HEK293 (cell line): ENCODE data around the gene ADORA2A.

Experiments
- CTCF ChIA-PET: fragments of 350-600 bp; formaldehyde crosslinking; extraction: SDS; loops from one replicate; lab custom pipeline; 2021; ENCODE audit warnings: antibody characterized with exemption; lab: Yijun Ruan, JAX
- POLR2A ChIA-PET: fragments of 300-600 bp; formaldehyde crosslinking; extraction: SDS; loops from one replicate; lab custom pipeline; 2020; ENCODE audit warnings: antibody characterized with exemption, inconsistent platforms; lab: Yijun Ruan, JAX
- H3K27ac ChIP-seq: fragments of 200-500 bp; sonication (Bioruptor generic); 2 replicates; pipeline ENCODE4 v1.5.1; 2014; ENCODE audit warnings: low read depth, low read length, control low read depth, inconsistent platforms; ENCODE audit errors: extremely low read depth
- H3K36me3 ChIP-seq, 2 experiments: fragments of 200-500 bp in 1 of 2; sonication (Bioruptor generic) in 1 of 2; 1 replicate in 1 of 2; 2 replicates in 1 of 2; pipeline ENCODE4 v1.5.1; 2014 to 2017; ENCODE audit warnings: inconsistent platforms in 2 of 2, low read length in 2 of 2; ENCODE audit not compliant: control insufficient read depth in 2 of 2, insufficient read depth in 1 of 2
- H3K4me1 ChIP-seq: fragments of 200-500 bp; sonication (Bioruptor generic); 2 replicates; pipeline ENCODE4 v1.5.1; 2014; ENCODE audit warnings: mild to moderate bottlenecking, low read length, inconsistent platforms; ENCODE audit not compliant: control insufficient read depth, insufficient read depth
- H3K4me3 ChIP-seq: 2 replicates; pipeline ENCODE4 v1.5.1; 2011; ENCODE audit warnings: low read depth, mild to moderate bottlenecking, control low read depth, low read length, moderate library complexity
- H3K9me3 ChIP-seq: fragments of 200-500 bp; sonication (Bioruptor generic); 2 replicates; pipeline ENCODE4 v1.5.1; 2014; ENCODE audit warnings: low read depth, low read length, inconsistent platforms; ENCODE audit not compliant: control insufficient read depth, insufficient read depth
- BCL11A ChIP-seq: fragments of 450-650 bp; formaldehyde crosslinking; IDR thresholded peaks from 2 replicates; pipeline ENCODE4 v1.5.1; 2016; ENCODE audit warnings: low read depth, missing biosample characterization, missing genetic modification characterization
- MEIS1 ChIP-seq: sonication (generic); formaldehyde crosslinking; IDR thresholded peaks from 2 replicates; pipeline ENCODE4 v1.8.1; 2022; ENCODE audit warnings: missing genetic modification reagents, mild to moderate bottlenecking, borderline replicate concordance
- SP3 ChIP-seq: fragments of 450-650 bp; formaldehyde crosslinking; IDR thresholded peaks from 2 replicates; pipeline ENCODE4 v1.5.1; 2016; ENCODE audit warnings: missing biosample characterization, missing genetic modification characterization
- YY1 ChIP-seq: fragments of 450-650 bp; formaldehyde crosslinking; IDR thresholded peaks from 2 replicates; pipeline ENCODE4 v1.5.1; 2018; ENCODE audit warnings: missing biosample characterization, missing genetic modification characterization
- ZNF138 ChIP-seq: fragments of 450-650 bp; formaldehyde crosslinking; IDR thresholded peaks from 2 replicates; pipeline ENCODE4 v1.5.1; 2016; ENCODE audit warnings: missing biosample characterization, missing genetic modification characterization, borderline replicate concordance
- ZNF221 ChIP-seq: fragments of 450-650 bp; formaldehyde crosslinking; IDR thresholded peaks from 2 replicates; pipeline ENCODE4 v1.5.1; 2017; ENCODE audit warnings: missing biosample characterization, missing genetic modification characterization, borderline replicate concordance
- ZNF335 ChIP-seq: fragments of 450-650 bp; formaldehyde crosslinking; conservative IDR thresholded peaks from 2 replicates; pipeline ENCODE4 v1.5.1; 2016; ENCODE audit warnings: missing biosample characterization, missing genetic modification characterization
- ZNF350 ChIP-seq: fragments of 450-650 bp; formaldehyde crosslinking; IDR thresholded peaks from 2 replicates; pipeline ENCODE4 v1.5.0; 2017; ENCODE audit warnings: missing biosample characterization, mild to moderate bottlenecking, missing genetic modification characterization
- ZNF404 ChIP-seq: fragments of 450-650 bp; formaldehyde crosslinking; IDR thresholded peaks from 2 replicates; pipeline ENCODE4 v1.5.1; 2017; ENCODE audit warnings: missing biosample characterization, missing genetic modification characterization
- ZNF423 ChIP-seq: fragments of 450-650 bp; formaldehyde crosslinking; IDR thresholded peaks from 2 replicates; pipeline ENCODE4 v1.5.1; 2016; ENCODE audit warnings: missing biosample characterization, missing genetic modification characterization
- ZNF521 ChIP-seq: fragments of 450-650 bp; formaldehyde crosslinking; IDR thresholded peaks from 2 replicates; pipeline ENCODE4 v1.5.1; 2017; ENCODE audit warnings: missing biosample characterization, mild to moderate bottlenecking, missing genetic modification characterization
- ZNF558 ChIP-seq: fragments of 450-650 bp; formaldehyde crosslinking; IDR thresholded peaks from 2 replicates; pipeline ENCODE4 v1.5.1; 2016; ENCODE audit warnings: missing biosample characterization, missing genetic modification characterization
- ZNF660 ChIP-seq: fragments of 450-650 bp; IDR thresholded peaks from 2 replicates; pipeline ENCODE4 v1.5.1; 2018; ENCODE audit warnings: missing biosample characterization, mild to moderate bottlenecking, missing genetic modification characterization
- ZNF76 ChIP-seq: fragments of 450-650 bp; formaldehyde crosslinking; IDR thresholded peaks from 2 replicates; pipeline ENCODE4; 2016; ENCODE audit warnings: low read depth, missing biosample characterization, missing genetic modification characterization, borderline replicate concordance
- ZXDB ChIP-seq: fragments of 450-650 bp; formaldehyde crosslinking; IDR thresholded peaks from 2 replicates; pipeline ENCODE4 v1.5.1; 2016; ENCODE audit warnings: missing biosample characterization, missing genetic modification characterization
- TF ChIP-seq, protein P1 (sequence below): fragments of 450-650 bp; formaldehyde crosslinking; IDR thresholded peaks from 2 replicates; pipeline ENCODE4 v1.5.1; 2017; ENCODE audit warnings: missing biosample characterization, missing genetic modification characterization
- TF ChIP-seq, protein P2 (sequence below): fragments of 450-650 bp; formaldehyde crosslinking; IDR thresholded peaks from 2 replicates; pipeline ENCODE4 v1.5.1; 2017; ENCODE audit warnings: missing biosample characterization, missing genetic modification characterization
- TF ChIP-seq, protein P3 (sequence below): fragments of 450-650 bp; formaldehyde crosslinking; IDR thresholded peaks from 2 replicates; pipeline ENCODE4 v1.5.1; 2016; ENCODE audit warnings: missing biosample characterization, missing genetic modification characterization
- TF ChIP-seq, protein P4 (sequence below): fragments of 450-650 bp; formaldehyde crosslinking; IDR thresholded peaks from 2 replicates; pipeline ENCODE4 v1.5.1; 2016; ENCODE audit warnings: missing biosample characterization, missing genetic modification characterization
- TF ChIP-seq, protein P5 (sequence below): fragments of 450-650 bp; formaldehyde crosslinking; IDR thresholded peaks from 2 replicates; pipeline ENCODE4 v1.5.1; 2016; ENCODE audit warnings: missing biosample characterization, missing genetic modification characterization, low read depth
- TF ChIP-seq, protein P6 (sequence below): fragments of 450-650 bp; IDR thresholded peaks from 2 replicates; pipeline ENCODE4 v1.5.1; 2018; ENCODE audit warnings: missing biosample characterization, missing genetic modification characterization
- TF ChIP-seq, protein P7 (sequence below): fragments of 450-650 bp; formaldehyde crosslinking; IDR thresholded peaks from 2 replicates; pipeline ENCODE4 v1.5.1; 2016; ENCODE audit warnings: missing biosample characterization, missing genetic modification characterization

ADORA2A gene

DNA sequence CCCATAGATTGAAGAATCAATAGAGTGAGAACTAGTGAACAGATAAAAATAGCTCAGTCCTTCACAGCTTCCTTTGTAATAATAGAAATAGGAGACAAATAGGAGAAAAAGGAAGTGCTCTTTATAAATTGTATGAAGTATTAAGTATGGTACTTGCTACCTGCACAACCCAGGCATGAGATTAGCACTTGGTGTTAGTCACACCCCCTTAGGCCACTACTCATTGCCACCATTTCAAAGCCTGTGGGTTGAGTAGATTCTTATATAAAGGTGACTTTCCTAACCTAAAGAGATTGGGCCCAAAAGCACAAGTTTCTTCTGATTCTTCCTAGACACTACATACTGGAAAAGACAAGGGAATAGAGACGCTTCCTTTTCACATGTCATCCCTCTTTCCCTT is 37.7 kb upstream of the ADORA2A start (continued):
- TF ChIP-seq, protein P1, sequence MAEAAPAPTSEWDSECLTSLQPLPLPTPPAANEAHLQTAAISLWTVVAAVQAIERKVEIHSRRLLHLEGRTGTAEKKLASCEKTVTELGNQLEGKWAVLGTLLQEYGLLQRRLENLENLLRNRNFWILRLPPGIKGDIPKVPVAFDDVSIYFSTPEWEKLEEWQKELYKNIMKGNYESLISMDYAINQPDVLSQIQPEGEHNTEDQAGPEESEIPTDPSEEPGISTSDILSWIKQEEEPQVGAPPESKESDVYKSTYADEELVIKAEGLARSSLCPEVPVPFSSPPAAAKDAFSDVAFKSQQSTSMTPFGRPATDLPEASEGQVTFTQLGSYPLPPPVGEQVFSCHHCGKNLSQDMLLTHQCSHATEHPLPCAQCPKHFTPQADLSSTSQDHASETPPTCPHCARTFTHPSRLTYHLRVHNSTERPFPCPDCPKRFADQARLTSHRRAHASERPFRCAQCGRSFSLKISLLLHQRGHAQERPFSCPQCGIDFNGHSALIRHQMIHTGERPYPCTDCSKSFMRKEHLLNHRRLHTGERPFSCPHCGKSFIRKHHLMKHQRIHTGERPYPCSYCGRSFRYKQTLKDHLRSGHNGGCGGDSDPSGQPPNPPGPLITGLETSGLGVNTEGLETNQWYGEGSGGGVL (tag by site-specific recombination): no peak
- no peak for TF ChIP-seq ZNF521
- TF ChIP-seq ZNF76 (tag by site-specific recombination): no peak
- no peak for TF ChIP-seq ZNF660 (tag by site-specific recombination)
- TF ChIP-seq, protein P2, sequence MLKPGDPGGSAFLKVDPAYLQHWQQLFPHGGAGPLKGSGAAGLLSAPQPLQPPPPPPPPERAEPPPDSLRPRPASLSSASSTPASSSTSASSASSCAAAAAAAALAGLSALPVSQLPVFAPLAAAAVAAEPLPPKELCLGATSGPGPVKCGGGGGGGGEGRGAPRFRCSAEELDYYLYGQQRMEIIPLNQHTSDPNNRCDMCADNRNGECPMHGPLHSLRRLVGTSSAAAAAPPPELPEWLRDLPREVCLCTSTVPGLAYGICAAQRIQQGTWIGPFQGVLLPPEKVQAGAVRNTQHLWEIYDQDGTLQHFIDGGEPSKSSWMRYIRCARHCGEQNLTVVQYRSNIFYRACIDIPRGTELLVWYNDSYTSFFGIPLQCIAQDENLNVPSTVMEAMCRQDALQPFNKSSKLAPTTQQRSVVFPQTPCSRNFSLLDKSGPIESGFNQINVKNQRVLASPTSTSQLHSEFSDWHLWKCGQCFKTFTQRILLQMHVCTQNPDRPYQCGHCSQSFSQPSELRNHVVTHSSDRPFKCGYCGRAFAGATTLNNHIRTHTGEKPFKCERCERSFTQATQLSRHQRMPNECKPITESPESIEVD (tag by site-specific recombination): no peak
- TF ChIP-seq ZNF404 (tag by site-specific recombination): no peak
- TF ChIP-seq ZNF335 (tag by site-specific recombination): no peak
- TF ChIP-seq, protein P3, sequence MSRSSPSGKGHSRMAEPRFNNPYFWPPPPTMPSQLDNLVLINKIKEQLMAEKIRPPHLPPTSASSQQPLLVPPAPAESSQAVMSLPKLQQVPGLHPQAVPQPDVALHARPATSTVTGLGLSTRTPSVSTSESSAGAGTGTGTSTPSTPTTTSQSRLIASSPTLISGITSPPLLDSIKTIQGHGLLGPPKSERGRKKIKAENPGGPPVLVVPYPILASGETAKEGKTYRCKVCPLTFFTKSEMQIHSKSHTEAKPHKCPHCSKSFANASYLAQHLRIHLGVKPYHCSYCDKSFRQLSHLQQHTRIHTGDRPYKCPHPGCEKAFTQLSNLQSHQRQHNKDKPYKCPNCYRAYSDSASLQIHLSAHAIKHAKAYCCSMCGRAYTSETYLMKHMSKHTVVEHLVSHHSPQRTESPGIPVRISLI (tag by site-specific recombination): no peak

DNA sequence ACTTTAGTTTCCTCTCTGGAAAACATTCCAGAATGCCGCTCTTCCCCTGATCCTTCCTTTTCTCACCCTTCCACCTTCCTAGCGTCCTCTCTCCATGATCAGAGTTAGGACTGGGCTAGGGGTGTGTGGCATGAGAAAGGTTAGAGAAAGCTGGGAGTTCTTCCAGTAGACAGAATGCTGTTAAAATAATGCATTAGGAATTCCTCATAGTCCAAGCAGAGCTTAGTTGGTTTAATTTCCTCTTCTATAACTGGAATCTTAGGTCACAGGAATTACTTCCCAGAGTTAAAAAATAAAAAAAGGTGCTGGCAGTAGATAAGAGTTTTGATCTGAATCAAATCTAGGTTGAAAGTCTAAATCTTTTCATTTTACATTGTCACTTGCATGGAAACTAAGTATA is 37.2 kb upstream of the ADORA2A start:
- Histone ChIP-seq H3K36me3 (peaks cover 2 to 30% of the 10 kb centered on the region in 2 experiments), H3K4me1 (peaks cover 20% of the 10 kb centered on the region), H3K9me3 (no peaks in the 10 kb centered on the region), H3K4me3 (no peak overlapping the region), H3K27ac (no peak overlapping the region)
- CTCF ChIA-PET: no interaction called here
- TF ChIP-seq ZNF558 (no peak), YY1 (tag by site-specific recombination) (no peak), SP3 (tag by site-specific recombination) (no peak), ZNF350 (tag by site-specific recombination) (no peak), ZNF221 (no peak), ZNF138 (no peak), ZXDB (tag by site-specific recombination) (no peak), BCL11A (tag by site-specific recombination) (no peak), MEIS1 (no peak), ZNF423 (tag by site-specific recombination) (no peak)
- TF ChIP-seq, protein P4, sequence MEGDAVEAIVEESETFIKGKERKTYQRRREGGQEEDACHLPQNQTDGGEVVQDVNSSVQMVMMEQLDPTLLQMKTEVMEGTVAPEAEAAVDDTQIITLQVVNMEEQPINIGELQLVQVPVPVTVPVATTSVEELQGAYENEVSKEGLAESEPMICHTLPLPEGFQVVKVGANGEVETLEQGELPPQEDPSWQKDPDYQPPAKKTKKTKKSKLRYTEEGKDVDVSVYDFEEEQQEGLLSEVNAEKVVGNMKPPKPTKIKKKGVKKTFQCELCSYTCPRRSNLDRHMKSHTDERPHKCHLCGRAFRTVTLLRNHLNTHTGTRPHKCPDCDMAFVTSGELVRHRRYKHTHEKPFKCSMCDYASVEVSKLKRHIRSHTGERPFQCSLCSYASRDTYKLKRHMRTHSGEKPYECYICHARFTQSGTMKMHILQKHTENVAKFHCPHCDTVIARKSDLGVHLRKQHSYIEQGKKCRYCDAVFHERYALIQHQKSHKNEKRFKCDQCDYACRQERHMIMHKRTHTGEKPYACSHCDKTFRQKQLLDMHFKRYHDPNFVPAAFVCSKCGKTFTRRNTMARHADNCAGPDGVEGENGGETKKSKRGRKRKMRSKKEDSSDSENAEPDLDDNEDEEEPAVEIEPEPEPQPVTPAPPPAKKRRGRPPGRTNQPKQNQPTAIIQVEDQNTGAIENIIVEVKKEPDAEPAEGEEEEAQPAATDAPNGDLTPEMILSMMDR (tag by site-specific recombination): no peak
- TF ChIP-seq, protein P5, sequence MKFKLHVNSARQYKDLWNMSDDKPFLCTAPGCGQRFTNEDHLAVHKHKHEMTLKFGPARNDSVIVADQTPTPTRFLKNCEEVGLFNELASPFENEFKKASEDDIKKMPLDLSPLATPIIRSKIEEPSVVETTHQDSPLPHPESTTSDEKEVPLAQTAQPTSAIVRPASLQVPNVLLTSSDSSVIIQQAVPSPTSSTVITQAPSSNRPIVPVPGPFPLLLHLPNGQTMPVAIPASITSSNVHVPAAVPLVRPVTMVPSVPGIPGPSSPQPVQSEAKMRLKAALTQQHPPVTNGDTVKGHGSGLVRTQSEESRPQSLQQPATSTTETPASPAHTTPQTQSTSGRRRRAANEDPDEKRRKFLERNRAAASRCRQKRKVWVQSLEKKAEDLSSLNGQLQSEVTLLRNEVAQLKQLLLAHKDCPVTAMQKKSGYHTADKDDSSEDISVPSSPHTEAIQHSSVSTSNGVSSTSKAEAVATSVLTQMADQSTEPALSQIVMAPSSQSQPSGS (tag by site-specific recombination): no peak
- TF ChIP-seq, protein P6, sequence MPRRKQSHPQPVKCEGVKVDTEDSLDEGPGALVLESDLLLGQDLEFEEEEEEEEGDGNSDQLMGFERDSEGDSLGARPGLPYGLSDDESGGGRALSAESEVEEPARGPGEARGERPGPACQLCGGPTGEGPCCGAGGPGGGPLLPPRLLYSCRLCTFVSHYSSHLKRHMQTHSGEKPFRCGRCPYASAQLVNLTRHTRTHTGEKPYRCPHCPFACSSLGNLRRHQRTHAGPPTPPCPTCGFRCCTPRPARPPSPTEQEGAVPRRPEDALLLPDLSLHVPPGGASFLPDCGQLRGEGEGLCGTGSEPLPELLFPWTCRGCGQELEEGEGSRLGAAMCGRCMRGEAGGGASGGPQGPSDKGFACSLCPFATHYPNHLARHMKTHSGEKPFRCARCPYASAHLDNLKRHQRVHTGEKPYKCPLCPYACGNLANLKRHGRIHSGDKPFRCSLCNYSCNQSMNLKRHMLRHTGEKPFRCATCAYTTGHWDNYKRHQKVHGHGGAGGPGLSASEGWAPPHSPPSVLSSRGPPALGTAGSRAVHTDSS (tag by site-specific recombination): no peak
- TF ChIP-seq, protein P7, sequence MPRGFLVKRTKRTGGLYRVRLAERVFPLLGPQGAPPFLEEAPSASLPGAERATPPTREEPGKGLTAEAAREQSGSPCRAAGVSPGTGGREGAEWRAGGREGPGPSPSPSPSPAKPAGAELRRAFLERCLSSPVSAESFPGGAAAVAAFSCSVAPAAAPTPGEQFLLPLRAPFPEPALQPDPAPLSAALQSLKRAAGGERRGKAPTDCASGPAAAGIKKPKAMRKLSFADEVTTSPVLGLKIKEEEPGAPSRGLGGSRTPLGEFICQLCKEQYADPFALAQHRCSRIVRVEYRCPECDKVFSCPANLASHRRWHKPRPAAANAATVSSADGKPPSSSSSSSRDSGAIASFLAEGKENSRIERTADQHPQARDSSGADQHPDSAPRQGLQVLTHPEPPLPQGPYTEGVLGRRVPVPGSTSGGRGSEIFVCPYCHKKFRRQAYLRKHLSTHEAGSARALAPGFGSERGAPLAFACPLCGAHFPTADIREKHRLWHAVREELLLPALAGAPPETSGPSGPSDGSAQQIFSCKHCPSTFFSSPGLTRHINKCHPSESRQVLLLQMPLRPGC (tag by site-specific recombination): no peak
- POLR2A ChIA-PET: no interaction called here
